ENCODE data around the gene ADCY1.
"Not testable (repeated sequence)": the region's sequence is repeated elsewhere in the genome, so short reads cannot be mapped to it uniquely, and the experiment has no call there.

ADCY1 gene

DNA sequence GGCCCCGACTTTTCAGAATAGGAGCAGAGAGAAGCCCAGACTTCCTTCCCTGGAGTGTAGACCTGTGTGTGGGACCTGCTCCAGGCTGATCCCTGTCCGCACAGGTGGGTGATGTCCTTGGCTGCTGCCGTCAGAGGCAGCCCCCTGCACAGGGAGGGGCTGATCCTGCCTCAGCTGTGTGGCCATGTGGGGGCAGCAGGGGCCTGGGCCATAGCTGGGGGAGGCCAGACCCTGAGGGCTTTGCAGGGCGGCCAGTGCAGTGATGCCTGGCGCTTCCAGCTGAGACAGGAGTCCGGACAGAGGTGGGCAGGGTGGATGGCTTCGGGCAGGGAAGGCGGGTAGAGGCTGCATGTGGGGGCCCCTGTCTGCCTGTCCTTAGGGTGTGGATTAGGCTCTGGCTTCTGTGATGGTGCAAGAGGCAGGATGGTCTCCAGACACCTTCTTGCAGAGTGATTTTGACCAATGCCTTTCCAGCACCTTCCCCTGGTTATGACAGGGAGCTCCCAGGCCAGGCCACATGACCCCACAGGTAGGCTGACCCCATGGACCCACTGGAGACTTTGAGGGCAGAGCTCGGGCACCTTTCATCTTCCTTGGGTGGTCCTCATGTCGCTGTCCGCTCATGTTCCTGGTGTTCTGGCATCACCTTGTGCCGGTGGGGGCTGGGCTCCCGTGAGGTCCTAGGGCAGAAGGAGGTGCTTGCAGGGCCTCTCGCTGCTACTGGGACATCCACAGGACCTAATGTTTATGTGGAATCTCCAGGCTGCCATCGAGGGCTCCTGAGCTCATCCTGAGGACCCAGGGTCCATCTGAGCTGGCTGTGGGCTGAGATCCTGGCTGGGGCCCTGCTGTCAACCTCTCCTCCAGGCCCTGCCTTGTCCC lies 141.5 kb downstream of the ADCY1 start:
- no peak for DNase-seq

DNA sequence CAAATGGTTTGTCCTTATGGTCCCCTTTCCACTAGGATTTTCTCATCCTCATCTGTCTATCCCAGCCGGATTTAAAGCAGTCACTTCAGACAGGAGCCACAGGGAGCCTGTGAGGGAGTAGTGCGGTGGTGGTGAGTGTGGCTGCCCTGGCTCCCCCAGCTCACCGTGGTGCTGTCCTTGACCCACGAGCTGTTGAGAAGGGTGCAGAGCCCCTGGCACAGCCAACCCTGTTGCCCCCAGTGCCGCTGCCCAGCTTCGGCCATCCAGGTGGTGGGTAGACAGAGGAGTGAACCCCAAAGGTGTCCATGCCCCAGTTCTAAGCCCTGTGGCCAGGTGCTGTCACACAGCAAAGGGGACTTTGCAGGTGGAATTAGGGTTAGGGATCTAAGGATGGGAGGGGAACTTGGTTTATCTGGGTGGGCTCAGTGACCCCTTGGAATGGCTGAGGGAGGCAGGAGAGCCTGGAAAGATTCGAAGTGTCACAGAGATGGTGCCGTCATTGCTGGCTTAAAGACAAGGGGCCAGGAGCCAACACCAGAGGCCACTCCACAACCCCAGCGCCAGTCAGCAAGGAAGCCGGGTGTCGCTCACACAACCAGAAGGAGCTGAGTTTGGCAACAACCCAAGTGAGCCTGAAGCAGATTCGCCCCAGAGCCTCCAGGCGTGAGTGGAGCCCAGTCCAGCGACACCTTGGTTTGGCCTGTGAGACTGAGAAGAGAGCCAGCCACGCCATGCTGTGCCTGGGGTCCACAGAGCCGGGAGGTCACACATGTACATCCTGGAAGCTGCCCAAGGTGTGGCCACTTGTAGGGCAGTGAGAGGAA lies 142.4 kb downstream of the ADCY1 start:
- peak in 1 of 2 experiments; percentile 30 for DNase-seq

DNA sequence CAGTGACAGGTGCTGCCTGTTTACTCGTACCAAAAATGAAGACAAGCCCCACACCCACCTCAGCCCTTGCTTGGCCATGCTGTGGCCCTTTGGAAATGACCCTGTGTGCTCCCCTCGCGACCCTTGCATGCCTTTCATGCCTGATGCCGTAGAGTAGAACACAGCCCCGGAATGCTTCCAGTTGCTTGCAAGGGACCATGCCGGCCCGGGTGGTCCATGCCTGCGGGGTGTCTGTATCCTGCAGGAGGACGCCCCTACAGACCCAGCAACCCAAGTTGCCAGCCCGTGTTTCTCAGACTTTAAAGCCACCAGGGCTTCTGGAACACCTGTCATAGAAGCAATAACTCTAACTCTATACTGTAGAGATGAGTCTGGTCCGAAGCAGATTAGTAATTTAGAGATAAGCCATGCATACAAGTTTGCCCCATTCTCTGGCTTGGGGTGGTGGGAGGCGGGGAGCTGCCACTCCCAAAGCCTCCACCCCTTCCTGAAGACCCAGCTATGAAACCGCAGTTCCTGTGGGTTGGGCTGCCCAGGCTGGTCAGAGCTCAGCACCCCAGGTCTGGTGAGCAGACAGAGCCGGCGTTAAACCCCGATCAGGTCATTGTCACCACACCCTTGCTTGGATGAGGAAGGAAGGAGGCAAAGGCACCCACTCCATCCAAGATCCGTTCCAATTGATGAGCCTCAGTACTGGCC lies 143.5 kb downstream of the ADCY1 start:
- DNase-seq: no peak

DNA sequence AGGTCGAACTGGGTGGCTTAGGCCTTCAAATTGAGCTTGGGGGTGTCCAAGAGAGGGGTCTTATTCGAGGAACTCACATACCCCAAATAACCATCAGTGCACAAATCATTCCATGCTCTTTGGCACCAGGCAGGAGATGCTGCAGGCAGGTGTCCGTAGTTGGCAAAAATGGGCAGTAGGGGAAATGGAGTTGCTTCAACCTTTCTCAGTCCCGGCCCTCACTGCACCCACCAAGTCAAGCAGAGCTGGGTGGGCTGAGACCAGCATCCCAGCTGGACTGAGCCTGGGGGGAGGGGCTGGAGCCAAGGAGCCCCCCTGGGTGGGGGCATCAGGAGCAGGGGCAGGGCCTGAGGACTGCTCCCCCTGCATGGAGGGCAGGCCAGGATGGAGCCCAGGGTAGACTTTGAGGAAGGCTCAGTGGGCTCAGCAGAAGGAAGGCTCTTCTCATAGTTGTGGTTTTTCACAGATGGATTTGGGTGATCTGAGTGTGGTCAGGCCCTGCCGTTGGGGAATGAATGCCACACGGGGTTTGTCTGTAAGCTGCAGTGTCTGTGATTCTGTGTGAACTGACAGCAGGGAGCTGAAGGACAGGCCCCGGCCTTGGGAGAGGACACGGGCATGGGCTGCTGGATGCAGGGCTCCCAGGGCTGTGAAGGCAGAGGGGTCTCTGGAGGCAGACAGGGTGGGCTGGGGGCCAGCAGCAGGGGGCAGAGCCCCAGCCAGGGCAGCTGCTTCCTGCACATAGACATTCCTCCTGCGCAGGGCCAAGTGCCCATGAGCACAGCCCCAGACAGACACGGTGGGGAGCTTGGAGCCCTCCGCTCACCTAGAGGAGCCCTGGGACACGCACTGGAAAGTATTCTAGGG lies 144.5 kb downstream of the ADCY1 start:
- no peak for DNase-seq

DNA sequence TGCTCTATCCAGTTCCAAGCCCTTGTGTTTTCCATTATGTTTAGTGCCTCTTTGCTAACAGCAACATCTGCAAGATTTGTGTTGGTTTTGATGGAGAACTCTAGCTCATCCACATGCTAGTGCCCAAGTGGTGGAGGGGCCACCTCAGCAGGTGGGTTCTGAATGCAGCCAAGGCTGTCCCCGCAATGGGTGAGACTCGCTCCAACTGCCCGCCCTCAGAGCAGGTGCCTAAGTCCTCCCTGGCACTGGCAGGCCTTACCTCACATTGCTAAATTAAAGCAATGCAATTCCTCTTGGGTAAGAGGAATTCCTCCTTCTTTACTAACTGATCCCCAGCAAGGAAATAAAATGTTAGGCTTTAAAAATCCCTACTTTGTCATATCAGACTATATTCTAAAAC lies 146.8 kb downstream of the ADCY1 start:
- DNase-seq: no peak

DNA sequence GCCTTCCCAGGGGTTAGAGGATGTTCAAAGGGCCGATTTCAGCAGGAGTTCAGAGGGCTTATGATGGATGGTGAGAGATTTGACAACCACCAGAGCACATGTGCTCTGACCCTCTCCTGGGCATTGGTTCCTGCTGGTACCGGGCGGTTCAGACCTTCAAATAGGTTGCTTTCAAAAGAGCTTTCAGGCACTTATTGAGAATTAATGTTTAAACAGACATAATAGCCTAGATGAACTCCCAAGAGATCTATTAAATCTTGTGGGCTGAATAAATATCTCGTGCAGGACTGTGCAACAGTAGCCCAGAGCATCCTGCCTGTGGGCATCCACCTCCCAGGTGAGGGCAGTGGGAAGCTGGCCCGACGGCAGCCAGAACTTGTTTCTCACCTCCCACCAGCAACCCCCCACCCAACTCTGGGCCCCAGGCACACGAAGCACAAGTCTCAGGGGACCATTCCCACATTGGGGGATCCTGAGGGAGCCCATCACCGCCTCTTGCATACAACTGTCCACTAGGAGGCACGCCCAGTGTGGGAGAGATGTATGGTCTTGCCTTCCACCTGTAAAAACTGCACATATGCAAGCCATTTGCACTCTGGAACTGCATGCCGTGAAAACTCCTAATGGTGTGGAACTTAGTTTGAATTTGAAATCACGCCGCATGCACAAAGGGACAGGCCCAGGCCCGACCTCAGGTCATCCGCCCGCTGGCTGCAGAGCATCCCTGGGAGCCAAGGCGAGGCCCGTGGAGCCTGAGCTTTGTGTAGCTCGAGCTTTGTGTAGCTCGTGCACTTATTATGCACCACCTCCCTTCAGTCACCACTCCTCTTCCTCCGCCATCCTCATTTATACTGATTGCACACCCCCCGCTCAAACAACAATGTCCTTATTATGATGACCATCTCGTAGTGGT lies 147.8 kb downstream of the ADCY1 start:
- no peak for DNase-seq

DNA sequence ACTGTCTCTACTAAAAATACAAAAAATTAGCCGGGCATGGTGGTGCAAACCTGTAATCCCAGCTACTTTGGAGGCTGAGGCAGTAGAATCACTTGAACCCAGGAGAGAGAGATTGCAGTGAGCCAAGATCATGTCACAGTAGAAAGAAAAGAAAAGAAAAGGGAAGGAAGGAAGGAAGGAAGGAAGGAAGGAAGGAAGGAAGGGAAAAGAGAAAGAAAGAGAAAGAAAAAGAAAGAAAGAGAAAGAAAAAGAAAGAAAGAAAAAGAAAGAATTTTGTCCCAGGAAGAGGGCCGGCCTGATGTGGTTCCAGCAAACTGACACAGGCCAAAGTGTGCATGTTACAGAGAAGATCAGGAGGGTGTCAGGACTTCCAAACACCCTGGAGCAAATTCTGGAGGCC lies 151.1 kb downstream of the ADCY1 start:
- DNase-seq: not testable (repeated sequence)

DNA sequence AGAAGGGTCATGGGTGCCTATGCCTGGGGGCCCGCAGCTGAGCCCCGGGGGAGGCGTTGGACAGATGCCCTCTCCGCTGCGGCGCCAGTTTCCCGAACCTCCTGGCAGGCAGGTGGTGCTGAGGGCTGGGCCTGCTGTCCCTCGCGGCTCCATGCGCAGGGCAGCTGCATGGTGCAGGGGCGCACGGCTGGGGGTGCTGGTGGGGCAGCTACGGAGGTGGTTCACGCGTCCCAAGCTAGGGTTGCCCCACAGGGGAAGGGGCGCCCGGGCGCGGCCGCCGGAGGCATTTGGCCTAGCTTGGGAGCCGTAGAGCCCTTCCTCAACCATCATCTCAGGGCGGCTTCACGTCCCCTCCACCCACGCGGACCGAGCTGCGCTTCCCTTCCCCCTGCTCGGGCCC lies 152.7 kb downstream of the ADCY1 start:
- no peak for DNase-seq

DNA sequence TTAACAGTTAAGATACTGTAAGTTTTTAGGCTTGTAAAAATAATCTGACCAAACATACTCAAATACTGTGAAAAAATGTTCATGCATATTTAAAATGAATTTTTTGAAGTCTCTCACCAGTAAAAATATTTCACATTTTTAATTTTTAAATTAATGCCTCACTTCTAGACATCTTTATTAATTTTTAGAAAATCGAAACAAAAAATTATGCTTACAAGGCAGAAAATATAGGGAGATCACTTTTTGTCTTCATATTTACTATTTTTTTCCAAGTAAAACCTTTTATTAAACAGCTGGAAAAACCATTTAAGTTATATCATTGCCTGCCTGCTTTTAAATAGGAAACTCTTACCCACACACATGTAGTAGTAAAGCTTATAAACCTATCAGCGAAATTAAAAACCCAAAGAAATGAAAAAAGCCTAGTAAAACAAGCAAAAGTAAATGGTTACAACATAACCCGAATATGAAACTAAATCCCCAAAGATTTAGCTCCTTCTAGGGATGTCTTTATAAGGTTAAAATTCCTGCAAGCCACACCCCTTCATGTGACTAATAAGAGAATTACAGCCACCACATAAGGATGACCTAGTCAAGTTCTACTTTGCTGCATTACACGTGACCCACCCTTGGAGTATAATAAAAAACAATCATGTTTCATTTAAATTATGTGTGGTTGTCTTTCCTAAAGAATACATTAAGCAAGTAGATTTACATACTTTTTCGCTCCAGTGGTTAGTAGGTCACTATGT lies 157.7 kb downstream of the ADCY1 start:
- not testable (repeated sequence) for DNase-seq

DNA sequence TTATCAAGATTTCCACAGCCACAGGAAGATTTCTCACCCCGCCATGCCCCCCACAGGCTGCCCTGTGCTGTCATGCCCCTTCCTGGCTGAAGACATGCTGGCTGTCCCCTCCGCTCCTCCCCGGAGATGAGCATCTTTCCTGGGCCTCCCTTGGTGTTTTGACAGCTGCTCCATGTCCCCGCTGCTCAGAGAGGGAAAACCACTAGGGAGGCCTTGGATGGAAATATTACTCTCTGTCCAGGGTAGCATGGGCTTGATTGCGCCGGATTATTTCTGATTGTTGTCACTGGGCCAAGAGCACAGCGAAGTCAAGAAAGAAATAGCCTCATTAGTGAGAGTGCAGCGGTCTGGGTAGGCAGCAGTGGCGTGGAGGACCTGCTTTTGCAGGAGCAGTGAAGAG lies 164.8 kb downstream of the ADCY1 start:
- not testable (repeated sequence) for DNase-seq

DNA sequence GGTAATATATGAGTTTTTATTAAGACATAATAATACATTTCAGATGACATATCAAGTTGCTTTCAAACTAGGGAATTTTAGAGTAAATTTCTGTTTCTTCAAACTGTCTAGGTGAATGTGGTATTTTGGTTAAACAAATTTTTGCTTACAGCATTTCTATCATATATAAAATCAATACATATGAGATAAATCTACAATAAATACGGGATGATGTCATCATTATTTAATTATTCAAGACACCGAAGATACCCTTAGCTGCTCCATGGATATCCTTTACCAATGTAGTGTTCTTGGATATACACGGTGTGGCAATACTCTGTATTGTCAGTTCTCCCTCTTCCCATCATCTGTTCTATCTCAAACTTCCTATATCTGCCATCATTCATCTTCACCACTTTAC lies 166.4 kb downstream of the ADCY1 start:
- not testable (repeated sequence) for DNase-seq

DNA sequence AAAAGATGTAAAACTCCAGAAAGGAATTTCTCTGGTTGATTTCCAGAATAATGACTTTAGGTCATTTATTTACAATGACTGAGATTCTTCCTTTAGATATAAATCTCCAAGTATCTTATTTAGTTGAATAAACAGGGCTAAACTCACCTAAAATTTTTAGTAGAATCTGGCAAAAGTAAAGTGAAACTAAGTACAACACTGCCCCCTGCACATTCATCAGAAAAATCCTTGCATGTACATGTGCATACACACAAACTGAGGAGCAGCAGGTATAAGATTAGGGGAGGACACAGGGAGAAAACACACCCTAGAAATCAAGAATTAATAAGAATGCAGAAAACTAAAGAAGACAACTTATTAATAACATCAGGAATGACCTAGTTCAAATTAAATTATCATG lies 174.8 kb downstream of the ADCY1 start:
- not testable (repeated sequence) for DNase-seq

DNA sequence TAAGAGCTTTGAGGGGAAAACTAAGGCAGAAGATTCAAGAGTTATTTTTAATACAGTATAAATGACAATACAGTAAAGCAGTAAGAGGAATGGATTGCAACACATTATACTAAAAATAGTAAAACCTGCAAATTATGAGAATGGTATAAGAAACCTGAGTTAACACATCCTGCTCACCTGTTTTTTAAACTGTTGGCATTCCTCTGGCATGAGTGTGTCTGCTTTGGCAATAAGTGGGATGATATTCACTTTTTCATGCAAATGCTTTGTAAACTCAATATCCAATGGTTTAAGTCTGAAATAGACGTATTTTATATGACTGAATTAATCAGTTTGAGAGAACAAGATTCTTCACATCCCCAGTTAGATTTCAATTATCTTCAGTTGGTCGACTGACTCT lies 177.2 kb downstream of the ADCY1 start:
- not testable (repeated sequence) for DNase-seq

DNA sequence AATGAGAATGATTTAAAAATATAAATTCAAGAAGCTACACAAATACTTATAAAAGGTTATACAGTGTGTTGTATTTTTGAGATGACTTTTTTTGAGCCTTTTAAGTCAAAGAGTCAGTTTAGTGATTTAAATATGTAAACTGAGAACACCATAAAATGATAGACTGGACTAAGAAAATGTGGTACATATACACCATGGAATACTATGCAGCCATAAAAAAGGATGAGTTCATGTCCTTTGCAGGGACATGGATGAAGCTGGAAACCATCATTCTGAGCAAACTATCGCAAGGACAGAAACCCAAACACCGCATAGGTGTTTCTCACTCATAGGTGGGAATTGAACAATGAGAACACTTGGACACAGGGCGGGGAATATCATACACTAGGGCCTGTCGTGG lies 182.2 kb downstream of the ADCY1 start:
- DNase-seq: not testable (repeated sequence)

DNA sequence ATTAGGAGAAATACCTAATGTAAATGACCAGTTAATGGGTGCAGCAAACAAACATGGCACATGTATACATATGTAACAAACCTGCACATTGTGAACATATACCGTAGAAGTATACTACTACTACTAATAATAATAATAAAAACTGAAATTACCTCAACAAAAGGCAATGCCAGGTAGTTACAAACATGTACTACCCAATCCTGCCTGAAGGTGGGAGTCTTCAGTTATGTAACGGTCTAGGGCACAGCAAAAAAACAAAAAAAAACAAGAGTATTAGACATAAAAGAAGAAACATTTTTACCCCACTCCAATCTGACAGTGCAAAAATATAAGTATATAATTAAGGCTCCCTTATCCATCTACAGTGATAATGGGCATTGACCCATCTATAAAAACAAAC lies 182.6 kb downstream of the ADCY1 start:
- not testable (repeated sequence) for DNase-seq

DNA sequence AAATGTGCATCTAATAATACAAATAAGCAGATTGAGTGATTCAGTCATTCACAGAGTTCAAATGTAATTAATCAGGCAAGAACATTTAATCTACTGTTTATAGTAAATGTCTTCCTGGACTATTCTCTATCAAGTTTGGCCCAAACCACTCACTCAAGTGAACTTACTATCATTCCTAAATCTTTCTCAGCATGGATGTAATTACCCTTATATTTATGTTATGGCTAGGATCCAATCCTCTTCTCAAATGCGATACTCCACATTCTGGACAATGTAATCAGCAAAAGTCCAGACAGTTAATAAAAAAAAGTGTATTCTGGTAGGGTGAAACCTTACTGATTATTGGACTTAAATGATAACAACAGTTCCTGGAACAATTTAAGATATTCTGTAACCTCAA lies 185.3 kb downstream of the ADCY1 start:
- DNase-seq: not testable (repeated sequence)

DNA sequence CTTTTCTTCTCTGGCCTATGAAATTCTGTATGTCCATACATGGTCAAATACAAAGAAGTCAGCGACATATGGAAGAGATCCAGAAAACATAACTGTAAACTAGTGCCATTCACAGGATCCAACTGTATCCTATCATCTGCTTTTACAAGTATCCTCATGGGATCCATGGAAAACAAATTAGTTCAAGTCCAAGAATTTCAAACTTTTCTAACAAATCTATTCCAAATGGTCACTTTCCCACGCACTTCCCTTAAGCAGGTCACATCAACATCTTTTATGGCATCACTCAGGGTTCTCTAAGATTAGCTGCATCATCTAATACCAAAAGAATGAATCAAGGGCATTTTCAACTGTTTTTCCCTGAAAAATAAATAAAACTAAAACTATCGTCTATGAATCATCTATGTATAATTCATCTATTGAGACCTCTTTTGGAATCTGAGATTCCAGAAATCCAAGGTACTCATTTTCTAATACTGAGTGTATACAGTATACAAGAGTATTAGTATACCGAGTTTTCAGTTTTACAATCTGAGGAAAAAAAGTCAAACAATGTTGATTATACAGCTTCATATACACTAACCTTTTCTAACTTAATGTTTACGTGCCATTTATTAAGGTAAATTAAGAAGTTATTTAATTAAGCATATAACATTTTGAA lies 187.5 kb downstream of the ADCY1 start:
- not testable (repeated sequence) for DNase-seq

DNA sequence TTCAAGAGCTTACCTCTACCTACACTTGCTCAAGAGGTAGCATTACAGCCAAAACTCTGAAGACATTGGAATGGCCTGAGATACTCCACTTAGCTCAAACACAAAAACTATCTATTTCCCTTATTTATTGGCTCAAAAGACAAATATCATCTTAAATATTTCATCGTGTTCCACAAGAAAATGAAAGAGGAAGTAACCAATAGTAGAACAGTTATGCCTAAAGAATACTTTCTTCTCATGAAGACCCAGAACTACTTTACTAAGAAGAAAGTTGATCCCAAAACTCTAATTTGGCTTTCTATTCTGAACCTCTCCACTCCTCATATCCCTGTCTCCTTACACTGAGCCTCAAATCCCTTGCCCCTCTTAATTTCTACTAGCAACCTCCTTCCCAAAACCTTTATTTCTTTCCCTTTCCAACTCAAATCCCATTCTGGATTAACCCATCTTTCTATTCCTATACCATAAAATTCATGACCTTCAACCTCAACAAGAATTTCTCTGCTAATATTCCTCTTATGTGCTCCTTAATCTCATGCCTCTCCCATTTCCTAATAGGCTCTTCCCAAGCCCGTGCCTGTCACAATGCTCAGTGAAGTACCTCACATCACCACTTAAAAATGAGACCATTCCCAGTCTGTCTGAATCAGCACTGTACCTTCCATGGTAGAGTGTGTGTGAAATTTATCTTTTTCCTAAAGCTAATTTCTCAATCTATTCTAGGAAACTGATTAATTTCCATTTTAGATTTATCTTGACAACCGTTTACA lies 188.2 kb downstream of the ADCY1 start:
- not testable (repeated sequence) for DNase-seq

Measured in cerebellar nuclear complex (tissue), 1 donor.